DMS114 treated with DMSO at 0.1 percent for 48 hours (cell line): ENCODE data around the gene MRPL51.

Experiments
- DNase-seq: peaks from one replicate; lab custom pipeline; 2025; ENCODE audit not compliant: unreplicated experiment; lab: John Stamatoyannopoulos, UW

The MRPL51 gene

GRCh38 chr12:6492838-6493496 lies at the start of gene MRPL51:
MRPL51 (minus strand) TSS chr12:6493262; CDS start chr12:6493136, 126 bp downstream.
- peak; percentile 86 for DNase-seq

GRCh38 chr12:6542209-6543009 lies 49.3 kb upstream of the MRPL51 start:
- DNase-seq = no peak

GRCh38 chr12:6541371-6542165 lies 48.5 kb upstream of the MRPL51 start:
- DNase-seq = no peak

- DNase-seq = no peak
These were observed 47.3 kb upstream of the MRPL51 start for GRCh38 chr12:6540181-6540877.

- no peak for DNase-seq
These were observed 46.7 kb upstream of the MRPL51 start for GRCh38 chr12:6539707-6540134.

- DNase-seq = no peak
These were observed 46.2 kb upstream of the MRPL51 start for GRCh38 chr12:6539314-6539682.

GRCh38 chr12:6538420-6539313 lies 45.6 kb upstream of the MRPL51 start:
- DNase-seq = peak; percentile 55

- peak; percentile 71 for DNase-seq
These were observed 44.7 kb upstream of the MRPL51 start for GRCh38 chr12:6537580-6538419.

GRCh38 chr12:6536894-6537579 lies 44.0 kb upstream of the MRPL51 start:
- DNase-seq = no peak

- DNase-seq = no peak
These were observed 43.1 kb upstream of the MRPL51 start for GRCh38 chr12:6535960-6536847.

GRCh38 chr12:6535697-6535946 lies 42.6 kb upstream of the MRPL51 start:
- no peak for DNase-seq

- peak; percentile 23 for DNase-seq
These were observed 42.1 kb upstream of the MRPL51 start for GRCh38 chr12:6534945-6535696.

GRCh38 chr12:6534695-6534944 lies 41.6 kb upstream of the MRPL51 start:
- DNase-seq = no peak

GRCh38 chr12:6533923-6534694 lies 41.0 kb upstream of the MRPL51 start, which contains the start of gene GAPDH:
GAPDH (plus strand) TSS chr12:6534517; CDS start chr12:6534833, 316 bp downstream.
- peak; percentile 94 for DNase-seq

- no peak for DNase-seq
These were observed 40.5 kb upstream of the MRPL51 start for GRCh38 chr12:6533653-6533922.

- DNase-seq = peak; percentile 43
These were observed 40.0 kb upstream of the MRPL51 start for GRCh38 chr12:6532927-6533652.
